GM23338 (cell line): ENCODE measurements around the gene SPATA31E1. TPM values are rescaled to one million over a fixed set of nuclear protein-coding genes. Genes with fewer than 3 reads are reported as not detected.

ENCODE experiments used
- CREB1 ChIP-seq: fragments of 250-450 bp; sonication (Bioruptor Pico); IDR thresholded peaks from 2 replicates; pipeline ENCODE4 v1.5.0; 2020; ENCODE audit warnings: low read depth, mild to moderate bottlenecking, moderate library complexity
- ETS1 ChIP-seq: IDR thresholded peaks from 2 replicates; pipeline ENCODE4 v1.6.1; 2016; ENCODE audit warnings: antibody characterized with exemption
- EZH2phosphoT487 ChIP-seq: fragments of 200-600 bp; sonication (generic); IDR thresholded peaks from one replicate; pipeline ENCODE4 v1.8.1; 2018; ENCODE audit warnings: antibody characterized with exemption; ENCODE audit not compliant: unreplicated experiment
- NANOG ChIP-seq: IDR thresholded peaks from 2 replicates; pipeline ENCODE4 v1.6.1; 2016; ENCODE audit warnings: antibody characterized with exemption, borderline replicate concordance
- POLR2AphosphoS5 ChIP-seq: IDR thresholded peaks from 2 replicates; pipeline ENCODE4 v1.6.1; 2016; ENCODE audit warnings: antibody characterized with exemption, low read depth
- REST ChIP-seq: IDR thresholded peaks from one replicate; pipeline ENCODE4 v1.6.1; 2018; ENCODE audit warnings: antibody characterized with exemption; ENCODE audit not compliant: unreplicated experiment
- ZNF462 ChIP-seq: fragments of 250-450 bp; sonication (Bioruptor Pico); IDR thresholded peaks from 2 replicates; pipeline ENCODE4 v1.5.0; 2020; ENCODE audit warnings: mild to moderate bottlenecking, moderate library complexity
- polyA plus RNA-seq: library from polyadenylated mRNA; unstranded; fragments of >200 nt; fragmentation: Nextera tagmentation; extraction: Ambion mirVana; gene quantifications from 2 replicates; pipeline ENCODE4 v1.2.1, GENCODE V29; 2016
- total RNA-seq: library from RNA; depleted of rRNA; stranded (reverse); fragments of >200 nt; shearing (Covaris generic); gene quantifications from 2 replicates; pipeline ENCODE4 v1.2.3, GENCODE V29; 2014

The SPATA31E1 gene
- total and polyA plus RNA-seq, 2 experiments from 2014 or later = 0.05 TPM; not detected in 1

GRCh38 chr9:87862536-87863268 lies 20.0 kb upstream of the SPATA31E1 start (continued):
- TF ChIP-seq ZNF462 (CRISPR knock-in tag) = no peak
- TF ChIP-seq EZH2phosphoT487 = no peak
- TF ChIP-seq REST = no peak
- no peak for TF ChIP-seq ETS1
- TF ChIP-seq CREB1 (CRISPR knock-in tag) = no peak
- TF ChIP-seq NANOG = no peak
- no peak for TF ChIP-seq POLR2AphosphoS5
